ENCODE measurements around the gene NUMB.
"Not testable (repeated sequence)": the region's sequence is repeated elsewhere in the genome, so short reads cannot be mapped to it uniquely, and the experiment has no call there.

NUMB gene

DNA sequence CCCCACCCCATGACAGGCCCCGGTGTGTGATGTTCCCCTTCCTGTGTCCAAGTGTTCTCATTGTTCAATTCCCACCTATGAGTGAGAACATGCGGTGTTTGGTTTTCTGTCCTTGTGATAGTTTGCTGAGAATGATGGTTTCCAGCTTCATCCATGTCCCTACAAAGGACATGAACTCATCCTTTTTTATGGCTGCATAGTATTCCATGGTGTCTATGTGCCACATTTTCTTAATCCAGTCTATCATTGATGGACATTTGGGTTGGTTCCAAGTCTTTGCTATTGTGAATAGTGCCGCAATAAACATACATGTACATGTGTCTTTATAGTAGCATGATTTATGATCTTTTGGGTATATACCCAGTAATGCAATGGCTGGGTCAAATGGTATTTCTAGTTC is 52.1 kb downstream of the NUMB start:
- DNase-seq, result not testable (repeated sequence)

- no peak for DNase-seq
These were observed 55.1 kb downstream of the NUMB start for GRCh38 chr14:73403181-73403752.

- DNase-seq, result no peak
These were observed 55.8 kb downstream of the NUMB start for GRCh38 chr14:73402579-73402978.

GRCh38 chr14:73397810-73398209 is 60.5 kb downstream of the NUMB start:
- no peak for DNase-seq

DNA sequence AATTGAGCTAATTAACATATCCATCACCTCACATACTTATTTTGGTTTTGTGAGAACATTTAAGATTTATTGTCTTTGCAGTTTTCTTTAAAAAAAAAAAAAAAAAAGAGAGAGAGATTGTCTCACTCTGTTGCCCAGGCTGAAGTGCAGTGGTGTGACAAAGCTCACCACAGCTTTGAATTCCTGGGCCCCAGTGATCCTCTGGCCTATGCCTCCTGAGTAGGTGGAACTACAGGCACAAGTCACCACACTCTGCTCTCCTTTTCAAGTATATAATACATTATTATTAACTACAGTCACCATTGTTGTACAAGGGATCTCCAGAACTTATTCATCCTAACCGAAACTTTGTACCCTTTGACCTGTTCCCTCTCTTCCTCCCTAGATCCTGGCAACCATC is 64.0 kb downstream of the NUMB start:
- no peak for DNase-seq

GRCh38 chr14:73393375-73393774 is 65.0 kb downstream of the NUMB start:
- DNase-seq, result no peak

- DNase-seq, result no peak
These were observed 65.8 kb downstream of the NUMB start for GRCh38 chr14:73392329-73393257.

- DNase-seq, result not testable (repeated sequence)
These were observed 70.5 kb downstream of the NUMB start for GRCh38 chr14:73387860-73388259.

GRCh38 chr14:73386342-73386741 is 72.0 kb downstream of the NUMB start:
- no peak for DNase-seq

- DNase-seq, result not testable (repeated sequence)
These were observed 73.3 kb downstream of the NUMB start for GRCh38 chr14:73385021-73385420.

- DNase-seq, result no peak
These were observed 75.0 kb downstream of the NUMB start for GRCh38 chr14:73383356-73383755.

- DNase-seq, result no peak
These were observed 76.8 kb downstream of the NUMB start for GRCh38 chr14:73381380-73382013.

DNA sequence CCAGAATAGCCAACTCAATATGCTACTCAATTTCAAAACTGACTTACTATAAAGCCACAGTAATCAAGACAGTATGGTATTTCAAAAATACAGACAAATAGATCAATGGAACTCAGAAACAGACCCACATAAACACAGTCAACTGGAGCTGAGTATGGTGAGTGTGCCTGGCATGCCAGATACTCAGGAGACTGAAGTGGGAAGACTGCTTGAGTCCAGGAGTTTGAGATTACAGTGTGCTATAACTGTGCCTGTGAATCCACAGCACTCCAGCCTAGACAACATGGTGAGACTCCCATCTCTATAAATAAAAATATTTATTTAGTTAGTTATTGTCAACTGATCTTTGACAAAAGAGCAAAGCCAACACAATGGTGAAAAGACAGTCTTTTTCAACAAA is 81.8 kb downstream of the NUMB start:
- DNase-seq, result no peak

DNA sequence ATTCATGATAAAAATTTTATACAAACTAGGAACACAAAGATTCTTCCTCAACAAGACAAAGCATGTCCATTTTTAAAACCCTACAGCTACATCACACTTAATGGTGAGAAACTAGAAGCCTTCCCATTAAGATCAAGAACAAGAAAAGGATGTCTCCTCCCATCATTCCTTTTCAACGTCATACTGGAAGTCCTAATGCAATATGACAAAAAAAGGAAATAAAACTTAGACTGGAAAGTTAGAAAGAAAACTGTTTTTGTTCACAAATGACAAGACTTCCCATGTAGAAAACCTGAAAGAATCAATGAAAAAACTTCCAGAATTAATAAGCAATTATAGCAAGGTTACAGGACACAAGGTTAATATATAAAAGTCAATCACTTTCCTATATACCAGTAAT is 82.5 kb downstream of the NUMB start:
- DNase-seq, result no peak

DNA sequence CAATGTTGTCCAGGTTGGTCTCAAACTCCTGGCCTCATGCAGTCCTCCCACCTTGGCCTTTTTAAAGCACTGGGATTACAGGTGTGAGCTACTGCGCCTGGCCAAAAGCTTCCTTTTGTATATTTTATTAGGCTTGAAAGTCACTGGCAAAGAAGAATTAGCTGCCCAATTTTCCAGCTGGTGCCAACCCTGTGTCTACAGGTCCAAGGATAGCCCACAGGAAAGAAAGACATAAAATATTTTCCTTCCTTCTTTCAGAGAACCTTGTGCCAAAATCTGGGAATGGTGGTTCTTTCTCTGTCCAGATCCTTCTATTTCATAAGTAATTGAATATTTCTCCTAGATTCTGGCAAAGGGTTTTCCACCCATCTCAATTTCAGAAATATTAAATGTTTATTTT is 84.1 kb downstream of the NUMB start:
- no peak for DNase-seq

DNA sequence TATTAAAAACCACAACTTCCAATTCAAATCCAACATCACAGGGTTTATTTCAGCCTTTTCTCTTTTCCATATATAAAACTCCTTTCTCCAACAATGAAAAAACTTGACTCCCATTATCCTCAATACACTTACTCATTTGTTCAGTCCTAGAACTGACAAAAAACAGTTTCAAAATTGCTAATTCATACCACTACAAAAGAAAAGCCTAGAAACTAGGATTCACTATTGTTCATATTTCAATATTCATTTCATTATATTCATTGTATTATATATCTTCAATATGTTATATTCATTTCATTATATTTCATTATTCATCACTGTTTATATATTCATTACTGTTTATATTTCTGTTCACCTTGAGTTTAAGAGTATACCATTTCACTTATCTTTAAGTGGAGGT is 85.8 kb downstream of the NUMB start:
- DNase-seq, result no peak

DNA sequence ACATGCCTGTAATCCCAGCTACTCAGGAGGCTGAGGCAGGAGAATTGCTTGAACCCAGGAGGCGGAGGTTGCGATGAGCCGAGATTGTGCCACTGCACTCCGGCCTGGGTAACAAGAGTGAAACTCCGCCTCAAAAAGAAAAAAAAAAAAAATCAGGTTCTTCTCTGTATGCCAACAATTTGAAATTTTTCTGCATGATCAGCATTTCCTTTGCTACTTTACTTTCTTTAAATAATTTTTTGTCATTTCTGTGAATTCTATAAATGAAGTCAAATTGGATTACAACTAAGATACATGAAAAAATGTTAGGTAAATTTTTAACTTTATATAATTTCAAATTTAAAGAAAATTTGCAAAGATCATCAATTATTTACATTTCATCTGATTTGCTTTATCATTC is 87.8 kb downstream of the NUMB start:
- DNase-seq, result no peak

- DNase-seq, result no peak
These were observed 88.9 kb downstream of the NUMB start for GRCh38 chr14:73369428-73369827.

DNA sequence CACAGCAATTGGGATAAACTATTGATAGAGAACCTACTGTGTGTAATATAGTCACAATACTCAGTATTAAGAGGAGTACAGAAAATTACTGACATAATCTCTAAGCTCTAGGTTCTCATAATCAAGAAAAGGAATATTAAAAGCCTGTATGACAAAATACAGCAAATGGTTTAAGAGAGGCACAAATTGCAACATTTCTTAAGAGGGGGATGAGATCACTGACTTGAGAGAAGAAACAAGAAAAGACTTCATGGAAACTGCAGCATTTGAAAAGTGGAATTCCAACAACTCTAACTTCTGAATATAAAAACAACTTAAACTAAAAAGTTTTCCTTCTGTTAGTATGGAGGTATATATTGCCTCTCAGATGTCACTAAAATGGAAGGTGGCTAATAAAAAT is 89.7 kb downstream of the NUMB start:
- DNase-seq, result no peak

DNA sequence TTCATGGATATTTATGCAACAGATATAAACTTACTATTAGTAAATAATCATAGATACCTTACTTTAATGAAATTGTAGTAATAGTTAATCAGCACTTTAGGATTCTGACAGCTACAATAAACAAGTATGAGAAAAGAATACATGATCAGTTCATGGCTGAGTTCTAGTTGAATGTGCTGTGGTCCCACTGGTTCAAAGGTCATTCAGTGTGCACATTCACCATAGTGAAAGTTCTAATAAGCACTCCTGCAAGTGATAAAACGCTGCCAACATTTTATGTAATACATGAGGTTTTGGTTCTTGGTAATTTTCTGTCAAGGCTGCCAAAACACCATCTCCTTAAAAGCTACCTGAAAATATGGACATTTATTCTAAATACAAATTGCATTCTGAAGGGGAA is 92.6 kb downstream of the NUMB start:
- DNase-seq, result no peak

- no peak for DNase-seq
These were observed 93.8 kb downstream of the NUMB start for GRCh38 chr14:73364559-73364958.

DNA sequence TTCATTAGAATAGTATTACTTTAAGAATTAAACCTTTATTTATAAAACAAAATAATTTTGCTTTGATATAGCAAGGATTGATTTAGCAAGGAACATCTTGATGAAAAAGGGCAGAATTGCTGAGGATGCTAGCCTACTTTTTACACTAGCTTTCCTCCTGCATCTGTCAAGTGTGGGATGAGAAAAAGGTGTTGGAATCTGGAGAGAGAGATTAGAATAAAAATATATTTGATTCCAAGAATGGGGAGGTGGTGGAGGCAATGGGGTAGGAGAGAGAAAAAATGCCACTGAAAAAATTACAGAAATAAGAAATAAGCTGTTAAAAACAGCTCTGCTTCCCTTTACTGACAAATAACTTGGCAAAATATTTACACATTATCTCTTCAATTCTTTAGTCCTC is 98.9 kb downstream of the NUMB start:
- no peak for DNase-seq

DNA sequence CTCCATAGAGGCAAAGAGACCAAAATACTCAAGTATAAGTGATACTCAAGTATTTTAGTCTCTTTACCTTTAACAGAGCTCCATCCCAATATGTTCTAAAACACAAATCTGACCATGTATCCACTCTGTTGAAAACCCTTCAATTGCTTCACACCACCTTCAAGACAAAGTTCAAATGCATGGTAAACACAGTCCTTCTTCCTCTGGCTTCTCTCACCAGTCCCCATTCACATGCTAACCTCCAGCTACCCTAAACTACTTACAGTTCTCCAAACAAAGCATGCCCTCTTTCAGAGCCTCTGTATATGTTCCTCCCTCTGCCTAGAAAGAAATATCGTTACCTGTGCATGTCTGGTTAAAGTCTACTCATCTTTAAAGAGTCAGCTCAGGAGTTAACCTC is 100.2 kb downstream of the NUMB start:
- no peak for DNase-seq

DNA sequence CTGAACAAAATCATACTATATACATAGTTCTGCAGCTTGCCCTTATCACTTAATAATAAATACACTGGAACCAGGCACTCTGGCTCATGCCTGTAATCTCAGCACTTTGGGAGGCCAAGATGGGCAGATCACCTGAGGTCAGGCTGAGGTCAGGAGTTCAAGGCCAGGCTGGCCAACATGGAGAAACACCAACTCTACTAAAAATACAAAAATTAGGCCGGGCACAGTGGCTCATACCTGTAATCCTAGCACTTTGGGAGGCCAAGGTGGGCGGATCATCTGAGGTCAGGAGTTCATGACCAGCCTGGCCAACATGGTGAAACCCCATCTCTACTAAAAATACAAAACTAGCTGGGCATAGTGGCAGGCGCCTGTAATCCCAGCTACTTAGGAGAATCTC is 109.3 kb downstream of the NUMB start:
- DNase-seq, result not testable (repeated sequence)

All from NCI-H146 (cell line).